ENCODE data around the gene ZNF512B.

Gene ZNF512B

GRCh38 chr20:63939061-63939935 lies 30.4 kb downstream of the ZNF512B start:
- no peak overlapping the region for H3K4me3 ChIP-seq (ENCODE audit: control insufficient read depth, low read depth, low read length)
- no peak for TF ChIP-seq CTCF (IDR thresholded peaks at IDR 0.05; ENCODE audit: control insufficient read depth, insufficient read depth, low read depth, low read length, missing control alignments)
- DNase-seq (ENCODE audit: low read depth), result no peak

- no peak overlapping the region for H3K4me3 ChIP-seq (ENCODE audit: control insufficient read depth, low read depth, low read length)
- peak; percentile 8 for DNase-seq (ENCODE audit: low read depth)
- no peak for TF ChIP-seq CTCF (IDR thresholded peaks at IDR 0.05; ENCODE audit: control insufficient read depth, insufficient read depth, low read depth, low read length, missing control alignments)
These were observed 32.1 kb downstream of the ZNF512B start for GRCh38 chr20:63937596-63937995.

GRCh38 chr20:63935447-63935846 lies 34.3 kb downstream of the ZNF512B start:
- H3K4me3 ChIP-seq (ENCODE audit: control insufficient read depth, low read depth, low read length), result no peak overlapping the region
- TF ChIP-seq CTCF (IDR thresholded peaks at IDR 0.05; ENCODE audit: control insufficient read depth, insufficient read depth, low read depth, low read length, missing control alignments), result no peak
- no peak for DNase-seq (ENCODE audit: low read depth)

GRCh38 chr20:63934271-63935068 lies 35.3 kb downstream of the ZNF512B start:
- no peak for DNase-seq (ENCODE audit: low read depth)
- no peak overlapping the region for H3K4me3 ChIP-seq (ENCODE audit: control insufficient read depth, low read depth, low read length)
- peak; percentile 25 for TF ChIP-seq CTCF (IDR thresholded peaks at IDR 0.05; ENCODE audit: control insufficient read depth, insufficient read depth, low read depth, low read length, missing control alignments)

- H3K4me3 ChIP-seq (ENCODE audit: control insufficient read depth, low read depth, low read length), result no peak overlapping the region
- no peak for DNase-seq (ENCODE audit: low read depth)
- TF ChIP-seq CTCF (IDR thresholded peaks at IDR 0.05; ENCODE audit: control insufficient read depth, insufficient read depth, low read depth, low read length, missing control alignments), result no peak
These were observed 36.1 kb downstream of the ZNF512B start for GRCh38 chr20:63933646-63934045.

- TF ChIP-seq CTCF (IDR thresholded peaks at IDR 0.05; ENCODE audit: control insufficient read depth, insufficient read depth, low read depth, low read length, missing control alignments), result no peak
- H3K4me3 ChIP-seq (ENCODE audit: control insufficient read depth, low read depth, low read length), result no peak overlapping the region
- no peak for DNase-seq (ENCODE audit: low read depth)
These were observed 37.0 kb downstream of the ZNF512B start for GRCh38 chr20:63932606-63933160.

Data from AG09309 (cell line).